Fibroblast of pulmonary artery (primary cell): Measurements from ENCODE around the gene PKD1L1.
"Not testable (repeated sequence)": the region's sequence is repeated elsewhere in the genome, so short reads cannot be mapped to it uniquely, and the experiment has no call there.

Source experiments
- DNase-seq: peaks from one replicate; pipeline ENCODE4 v3.0.0-alpha.2; 2010; ENCODE audit warnings: low read depth
- H3K4me3 ChIP-seq: replicated peaks from 2 replicates; pipeline ENCODE4 v1.5.1; 2011; ENCODE audit warnings: low read depth, mild to moderate bottlenecking, control low read depth, low read length, moderate library complexity
- CTCF ChIP-seq: IDR thresholded peaks from 2 replicates; pipeline ENCODE4 v1.5.1; 2011; ENCODE audit warnings: mild to moderate bottlenecking, control low read depth, low read length, inconsistent platforms; ENCODE audit errors: missing control alignments

PKD1L1 gene

GRCh38 chr7:47931005-47932004, 17.0 kb downstream of the PKD1L1 start:
- no peak for DNase-seq
- no peak overlapping the region for H3K4me3 ChIP-seq
- no peak for TF ChIP-seq CTCF

GRCh38 chr7:47924266-47924665, 24.0 kb downstream of the PKD1L1 start:
- DNase-seq, result no peak
- TF ChIP-seq CTCF, result no peak
- H3K4me3 ChIP-seq, result no peak overlapping the region

GRCh38 chr7:47923081-47923875, 25.0 kb downstream of the PKD1L1 start:
- not testable (repeated sequence) for H3K4me3 ChIP-seq, DNase-seq

- H3K4me3 ChIP-seq, DNase-seq: not testable (repeated sequence)
These were observed 31.8 kb downstream of the PKD1L1 start for GRCh38 chr7:47916514-47916913.

- DNase-seq, result no peak
- no peak for TF ChIP-seq CTCF
These were observed 32.7 kb downstream of the PKD1L1 start for GRCh38 chr7:47915616-47915976.

GRCh38 chr7:47914717-47915615, 33.3 kb downstream of the PKD1L1 start:
- DNase-seq, result peak; percentile 10
- TF ChIP-seq CTCF, result no peak
- no peak overlapping the region for H3K4me3 ChIP-seq

More at GRCh38 chr7:47915616-47915976, 32.7 kb downstream of the PKD1L1 start:
- no peak overlapping the region for H3K4me3 ChIP-seq

GRCh38 chr7:47912332-47912731, 35.9 kb downstream of the PKD1L1 start:
- no peak for TF ChIP-seq CTCF
- no peak overlapping the region for H3K4me3 ChIP-seq

More at GRCh38 chr7:47912332-47912731, 35.9 kb downstream of the PKD1L1 start:
- no peak for DNase-seq
